Measurements from ENCODE around the gene WIPF3.
"Not testable (repeated sequence)": the region's sequence is repeated elsewhere in the genome, so short reads cannot be mapped to it uniquely, and the experiment has no call there.

The WIPF3 gene

GRCh38 chr7:29955075-29955792, 148.9 kb downstream of the WIPF3 start:
- DNase-seq (ENCODE audit: low spot score): no peak

- no peak for DNase-seq (ENCODE audit: low spot score)
Measured at GRCh38 chr7:29955799-29956486, 149.6 kb downstream of the WIPF3 start.

- DNase-seq (ENCODE audit: low spot score): no peak
Measured at GRCh38 chr7:29956487-29956836, 150.2 kb downstream of the WIPF3 start.

- no peak for DNase-seq (ENCODE audit: low spot score)
Measured at GRCh38 chr7:29957521-29958310, 151.4 kb downstream of the WIPF3 start.

GRCh38 chr7:29958667-29959358, 152.5 kb downstream of the WIPF3 start:
- DNase-seq (ENCODE audit: low spot score): no peak

GRCh38 chr7:29961611-29962010, 155.3 kb downstream of the WIPF3 start:
- not testable (repeated sequence) for DNase-seq (ENCODE audit: low spot score)

- no peak for DNase-seq (ENCODE audit: low spot score)
Measured at GRCh38 chr7:29962035-29962434, 155.7 kb downstream of the WIPF3 start.

- DNase-seq (ENCODE audit: low spot score): no peak
Measured at GRCh38 chr7:29965030-29965429, 158.7 kb downstream of the WIPF3 start.
